HS-27A (cell line): ENCODE data around the gene SERTM1.

Experiments
- DNase-seq: peaks from one replicate; pipeline ENCODE4 v3.0.0-alpha.2; 2012; ENCODE audit warnings: low read depth, missing footprints

SERTM1 gene

GRCh38 chr13:36673838-36674326 is at the start of gene SERTM1:
SERTM1 (plus strand) TSS chr13:36674020; CDS start chr13:36695079, 21,059 bp downstream.
- no peak for DNase-seq

GRCh38 chr13:36628377-36629056 is 45.3 kb upstream of the SERTM1 start:
- DNase-seq, result no peak

- no peak for DNase-seq
These were observed 44.8 kb upstream of the SERTM1 start for GRCh38 chr13:36629057-36629385.

GRCh38 chr13:36630181-36630803 is 43.5 kb upstream of the SERTM1 start:
- no peak for DNase-seq

- no peak for DNase-seq
These were observed 34.2 kb upstream of the SERTM1 start for GRCh38 chr13:36639610-36640009.

GRCh38 chr13:36650611-36651010 is 23.2 kb upstream of the SERTM1 start:
- no peak for DNase-seq

GRCh38 chr13:36665630-36666029 is 8.2 kb upstream of the SERTM1 start:
- no peak for DNase-seq

- DNase-seq, result no peak
These were observed 7.2 kb upstream of the SERTM1 start for GRCh38 chr13:36666477-36667229.

- DNase-seq, result no peak
These were observed 5.5 kb upstream of the SERTM1 start for GRCh38 chr13:36668316-36668715.

- no peak for DNase-seq
These were observed 468 bp upstream of the SERTM1 start for GRCh38 chr13:36673352-36673751.

- DNase-seq, result no peak
These were observed 755 bp downstream of the SERTM1 start for GRCh38 chr13:36674337-36675212.

- no peak for DNase-seq
These were observed 1.4 kb downstream of the SERTM1 start for GRCh38 chr13:36675213-36675536.

- no peak for DNase-seq
These were observed 7.1 kb downstream of the SERTM1 start for GRCh38 chr13:36680913-36681312.

GRCh38 chr13:36681894-36682624 is 8.2 kb downstream of the SERTM1 start:
- DNase-seq, result no peak

- no peak for DNase-seq
These were observed 9.9 kb downstream of the SERTM1 start for GRCh38 chr13:36683701-36684100.

- DNase-seq, result no peak
These were observed 12.1 kb downstream of the SERTM1 start for GRCh38 chr13:36685927-36686326.

- DNase-seq, result no peak
These were observed 22.7 kb downstream of the SERTM1 start for GRCh38 chr13:36696410-36697010.

GRCh38 chr13:36700170-36700569 is 26.4 kb downstream of the SERTM1 start:
- DNase-seq, result no peak

GRCh38 chr13:36706755-36707154 is 32.9 kb downstream of the SERTM1 start:
- DNase-seq, result peak; percentile 30

GRCh38 chr13:36709136-36709890 is 35.5 kb downstream of the SERTM1 start:
- DNase-seq, result no peak
